K562 (cell line): ENCODE data around the gene HOXD12. TPM values are rescaled to one million over a fixed set of nuclear protein-coding genes. Genes with fewer than 3 reads are reported as not detected.

Experiments used
- BMI1 ChIP-seq: fragments of 150-350 bp; IDR thresholded peaks from 2 replicates; pipeline ENCODE4 v1.6.1; 2014; ENCODE audit warnings: low read length
- CAMTA2 ChIP-seq: fragments of 250-450 bp; sonication (Bioruptor Pico); conservative IDR thresholded peaks from 2 replicates; pipeline ENCODE4 v1.5.1; 2022
- CREM ChIP-seq: IDR thresholded peaks from 2 replicates; pipeline ENCODE4 v1.6.1; 2014; ENCODE audit warnings: antibody characterized with exemption, low read depth
- FOXJ3 ChIP-seq: sonication (generic); formaldehyde crosslinking; IDR thresholded peaks from 2 replicates; pipeline ENCODE4 v1.4.0; 2020; ENCODE audit warnings: mild to moderate bottlenecking, missing genetic modification reagents
- HNRNPL ChIP-seq: fragments of 200-400 bp; formaldehyde crosslinking; IDR thresholded peaks from 2 replicates; pipeline ENCODE4 v1.6.1; 2017; ENCODE audit warnings: low read depth, mild to moderate bottlenecking, low read length
- MTF1 ChIP-seq: fragments of 250-450 bp; sonication (Bioruptor Pico); IDR thresholded peaks from 2 replicates; pipeline ENCODE4 v1.9.0; 2021; ENCODE audit warnings: moderate library complexity, mild to moderate bottlenecking, inconsistent platforms, borderline replicate concordance
- RAD21 ChIP-seq, 2 experiments: fragments of 250-450 bp in 1 of 2; fragments of 450-650 bp in 1 of 2; sonication (Bioruptor Pico) in 1 of 2; formaldehyde crosslinking in 1 of 2; IDR thresholded peaks in 1 of 2; conservative IDR thresholded peaks in 1 of 2; 2 replicates each; pipeline versions ENCODE4 v1.4.0 to v1.8.0; 2020 to 2022; ENCODE audit warnings: mild to moderate bottlenecking in 2 of 2, moderate library complexity in 1 of 2
- TEAD1 ChIP-seq, 2 experiments: fragments of 450-650 bp in 1 of 2; sonication (generic) in 1 of 2; formaldehyde crosslinking; IDR thresholded peaks; 2 replicates each; pipeline versions ENCODE4 v1.4.0 to v1.8.0; 2020 to 2022; ENCODE audit warnings: mild to moderate bottlenecking in 2 of 2, missing genetic modification reagents in 1 of 2
- polyA plus RNA-seq, 8 experiments: library from polyadenylated mRNA; depleted of rRNA in 4 of 8; stranded (reverse) in 5 of 8; unstranded in 3 of 8; fragments of >200 nt; fragmentation: Nextera tagmentation in 2 of 8; fragmentation: Illumina TruSeq in 1 of 8; extraction: Ambion mirVana in 2 of 8; extraction: Trizol in 1 of 8; gene quantifications; 2 replicates each; pipeline versions ENCODE4 v1.2.1 to v1.2.3, GENCODE V29; 2011 to 2014; ENCODE audit warnings: inconsistent platforms in 1 of 8, missing spikeins in 1 of 8
- total RNA-seq, 7 experiments: library from RNA; depleted of rRNA in 6 of 7; stranded (reverse); fragments of >200 nt in 6 of 7; fragmentation: Illumina TruSeq in 2 of 7; extraction: Trizol in 2 of 7; gene quantifications; 2 replicates each; pipeline versions ENCODE4 v1.2.1 to v1.2.3, GENCODE V29; 2011 to 2021; ENCODE audit warnings: low replicate concordance in 1 of 7
- TF ChIP-seq, protein P1 (sequence below): fragments of 200-800 bp; sonication (Bioruptor generic); IDR thresholded peaks from 2 replicates; pipeline ENCODE4 v1.6.1; 2017; ENCODE audit warnings: missing genetic modification characterization, missing compliant biosample characterization
- TF ChIP-seq, protein P2 (sequence below): fragments of 250-450 bp; sonication (Bioruptor Pico); IDR thresholded peaks from 2 replicates; pipeline ENCODE4 v1.8.0; 2022; ENCODE audit warnings: moderate library complexity, mild to moderate bottlenecking, inconsistent platforms
- TF ChIP-seq, protein P3 (sequence below): IDR thresholded peaks from 2 replicates; pipeline ENCODE4 v1.6.1; 2011; ENCODE audit warnings: borderline replicate concordance, low read depth, mild to moderate bottlenecking, moderate library complexity, low read length; ENCODE audit not compliant: insufficient read depth, poor library complexity, severe bottlenecking
- TF ChIP-seq, protein P4 (sequence below): sonication (generic); formaldehyde crosslinking; IDR thresholded peaks from 2 replicates; pipeline ENCODE4 v1.8.0; 2022; ENCODE audit warnings: mild to moderate bottlenecking, missing genetic modification reagents, borderline replicate concordance
- TF ChIP-seq, protein P5 (sequence below), 2 experiments: fragments of 150-350 bp in 1 of 2; IDR thresholded peaks; 2 replicates each; pipeline ENCODE4 v1.6.1; 2012 to 2016; ENCODE audit warnings: low read depth in 2 of 2, low read length in 2 of 2, mild to moderate bottlenecking in 1 of 2, moderate library complexity in 1 of 2
- TF ChIP-seq, protein P6 (sequence below), 2 experiments: fragments of 450-650 bp; conservative IDR thresholded peaks; 2 replicates each; pipeline ENCODE4 v1.6.1; 2017; ENCODE audit warnings: mild to moderate bottlenecking in 2 of 2, moderate library complexity in 2 of 2

Gene HOXD12
- total and polyA plus RNA-seq, 9 of the 15 experiments (the other 6 are each of a cell fraction or from before 2014, with no cell fraction given): not detected

DNA sequence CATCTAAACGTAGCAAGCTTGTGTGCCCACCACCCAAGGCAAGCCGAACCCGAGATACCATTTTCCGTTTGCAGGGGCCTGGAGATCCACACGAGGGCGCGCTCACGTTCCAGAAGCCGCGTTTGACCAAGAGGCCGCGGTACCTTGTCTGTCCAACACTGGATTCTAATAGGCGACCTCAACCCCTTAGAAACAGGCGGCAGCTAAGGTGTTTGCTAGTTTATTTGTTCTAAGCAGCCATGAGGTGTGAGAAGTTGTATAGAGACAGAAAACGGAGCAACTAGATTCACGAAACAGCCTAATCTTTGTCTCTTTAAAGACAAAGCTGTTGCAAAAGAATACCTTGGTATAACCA is 11.7 kb downstream of the HOXD12 start (continued):
- TF ChIP-seq, protein P1, sequence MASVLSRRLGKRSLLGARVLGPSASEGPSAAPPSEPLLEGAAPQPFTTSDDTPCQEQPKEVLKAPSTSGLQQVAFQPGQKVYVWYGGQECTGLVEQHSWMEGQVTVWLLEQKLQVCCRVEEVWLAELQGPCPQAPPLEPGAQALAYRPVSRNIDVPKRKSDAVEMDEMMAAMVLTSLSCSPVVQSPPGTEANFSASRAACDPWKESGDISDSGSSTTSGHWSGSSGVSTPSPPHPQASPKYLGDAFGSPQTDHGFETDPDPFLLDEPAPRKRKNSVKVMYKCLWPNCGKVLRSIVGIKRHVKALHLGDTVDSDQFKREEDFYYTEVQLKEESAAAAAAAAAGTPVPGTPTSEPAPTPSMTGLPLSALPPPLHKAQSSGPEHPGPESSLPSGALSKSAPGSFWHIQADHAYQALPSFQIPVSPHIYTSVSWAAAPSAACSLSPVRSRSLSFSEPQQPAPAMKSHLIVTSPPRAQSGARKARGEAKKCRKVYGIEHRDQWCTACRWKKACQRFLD (CRISPR knock-in tag): no peak
- no peak for TF ChIP-seq MTF1 (CRISPR knock-in tag)
- TF ChIP-seq TEAD1 (CRISPR knock-in tag; IDR thresholded peaks at IDR 0.05): 0 out of 4 replicates have a peak, but pooled peaks of 1 of the 2 experiments have one; percentile 11
- no peak for TF ChIP-seq FOXJ3 (CRISPR knock-in tag)
- TF ChIP-seq BMI1: peak; percentile 38; the same call in 1 of the 2 replicates
- no peak for TF ChIP-seq HNRNPL
- TF ChIP-seq CREM: no peak
- peak; percentile 37 to 63 for TF ChIP-seq RAD21 (CRISPR knock-in tag; conservative IDR thresholded peaks at IDR 0.05 in 1 of 2, IDR thresholded peaks at IDR 0.05 in 1 of 2)
- TF ChIP-seq, protein P2, sequence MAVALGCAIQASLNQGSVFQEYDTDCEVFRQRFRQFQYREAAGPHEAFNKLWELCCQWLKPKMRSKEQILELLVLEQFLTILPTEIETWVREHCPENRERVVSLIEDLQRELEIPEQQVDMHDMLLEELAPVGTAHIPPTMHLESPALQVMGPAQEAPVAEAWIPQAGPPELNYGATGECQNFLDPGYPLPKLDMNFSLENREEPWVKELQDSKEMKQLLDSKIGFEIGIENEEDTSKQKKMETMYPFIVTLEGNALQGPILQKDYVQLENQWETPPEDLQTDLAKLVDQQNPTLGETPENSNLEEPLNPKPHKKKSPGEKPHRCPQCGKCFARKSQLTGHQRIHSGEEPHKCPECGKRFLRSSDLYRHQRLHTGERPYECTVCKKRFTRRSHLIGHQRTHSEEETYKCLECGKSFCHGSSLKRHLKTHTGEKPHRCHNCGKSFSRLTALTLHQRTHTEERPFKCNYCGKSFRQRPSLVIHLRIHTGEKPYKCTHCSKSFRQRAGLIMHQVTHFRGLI (CRISPR knock-in tag): no peak
- TF ChIP-seq, protein P3, sequence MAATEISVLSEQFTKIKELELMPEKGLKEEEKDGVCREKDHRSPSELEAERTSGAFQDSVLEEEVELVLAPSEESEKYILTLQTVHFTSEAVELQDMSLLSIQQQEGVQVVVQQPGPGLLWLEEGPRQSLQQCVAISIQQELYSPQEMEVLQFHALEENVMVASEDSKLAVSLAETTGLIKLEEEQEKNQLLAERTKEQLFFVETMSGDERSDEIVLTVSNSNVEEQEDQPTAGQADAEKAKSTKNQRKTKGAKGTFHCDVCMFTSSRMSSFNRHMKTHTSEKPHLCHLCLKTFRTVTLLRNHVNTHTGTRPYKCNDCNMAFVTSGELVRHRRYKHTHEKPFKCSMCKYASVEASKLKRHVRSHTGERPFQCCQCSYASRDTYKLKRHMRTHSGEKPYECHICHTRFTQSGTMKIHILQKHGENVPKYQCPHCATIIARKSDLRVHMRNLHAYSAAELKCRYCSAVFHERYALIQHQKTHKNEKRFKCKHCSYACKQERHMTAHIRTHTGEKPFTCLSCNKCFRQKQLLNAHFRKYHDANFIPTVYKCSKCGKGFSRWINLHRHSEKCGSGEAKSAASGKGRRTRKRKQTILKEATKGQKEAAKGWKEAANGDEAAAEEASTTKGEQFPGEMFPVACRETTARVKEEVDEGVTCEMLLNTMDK: peak; percentile 81
- TF ChIP-seq, protein P4, sequence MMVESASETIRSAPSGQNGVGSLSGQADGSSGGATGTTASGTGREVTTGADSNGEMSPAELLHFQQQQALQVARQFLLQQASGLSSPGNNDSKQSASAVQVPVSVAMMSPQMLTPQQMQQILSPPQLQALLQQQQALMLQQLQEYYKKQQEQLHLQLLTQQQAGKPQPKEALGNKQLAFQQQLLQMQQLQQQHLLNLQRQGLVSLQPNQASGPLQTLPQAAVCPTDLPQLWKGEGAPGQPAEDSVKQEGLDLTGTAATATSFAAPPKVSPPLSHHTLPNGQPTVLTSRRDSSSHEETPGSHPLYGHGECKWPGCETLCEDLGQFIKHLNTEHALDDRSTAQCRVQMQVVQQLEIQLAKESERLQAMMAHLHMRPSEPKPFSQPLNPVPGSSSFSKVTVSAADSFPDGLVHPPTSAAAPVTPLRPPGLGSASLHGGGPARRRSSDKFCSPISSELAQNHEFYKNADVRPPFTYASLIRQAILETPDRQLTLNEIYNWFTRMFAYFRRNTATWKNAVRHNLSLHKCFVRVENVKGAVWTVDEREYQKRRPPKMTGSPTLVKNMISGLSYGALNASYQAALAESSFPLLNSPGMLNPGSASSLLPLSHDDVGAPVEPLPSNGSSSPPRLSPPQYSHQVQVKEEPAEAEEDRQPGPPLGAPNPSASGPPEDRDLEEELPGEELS (CRISPR knock-in tag): no peak
- TF ChIP-seq CAMTA2 (CRISPR knock-in tag): no peak
- TF ChIP-seq, protein P5, sequence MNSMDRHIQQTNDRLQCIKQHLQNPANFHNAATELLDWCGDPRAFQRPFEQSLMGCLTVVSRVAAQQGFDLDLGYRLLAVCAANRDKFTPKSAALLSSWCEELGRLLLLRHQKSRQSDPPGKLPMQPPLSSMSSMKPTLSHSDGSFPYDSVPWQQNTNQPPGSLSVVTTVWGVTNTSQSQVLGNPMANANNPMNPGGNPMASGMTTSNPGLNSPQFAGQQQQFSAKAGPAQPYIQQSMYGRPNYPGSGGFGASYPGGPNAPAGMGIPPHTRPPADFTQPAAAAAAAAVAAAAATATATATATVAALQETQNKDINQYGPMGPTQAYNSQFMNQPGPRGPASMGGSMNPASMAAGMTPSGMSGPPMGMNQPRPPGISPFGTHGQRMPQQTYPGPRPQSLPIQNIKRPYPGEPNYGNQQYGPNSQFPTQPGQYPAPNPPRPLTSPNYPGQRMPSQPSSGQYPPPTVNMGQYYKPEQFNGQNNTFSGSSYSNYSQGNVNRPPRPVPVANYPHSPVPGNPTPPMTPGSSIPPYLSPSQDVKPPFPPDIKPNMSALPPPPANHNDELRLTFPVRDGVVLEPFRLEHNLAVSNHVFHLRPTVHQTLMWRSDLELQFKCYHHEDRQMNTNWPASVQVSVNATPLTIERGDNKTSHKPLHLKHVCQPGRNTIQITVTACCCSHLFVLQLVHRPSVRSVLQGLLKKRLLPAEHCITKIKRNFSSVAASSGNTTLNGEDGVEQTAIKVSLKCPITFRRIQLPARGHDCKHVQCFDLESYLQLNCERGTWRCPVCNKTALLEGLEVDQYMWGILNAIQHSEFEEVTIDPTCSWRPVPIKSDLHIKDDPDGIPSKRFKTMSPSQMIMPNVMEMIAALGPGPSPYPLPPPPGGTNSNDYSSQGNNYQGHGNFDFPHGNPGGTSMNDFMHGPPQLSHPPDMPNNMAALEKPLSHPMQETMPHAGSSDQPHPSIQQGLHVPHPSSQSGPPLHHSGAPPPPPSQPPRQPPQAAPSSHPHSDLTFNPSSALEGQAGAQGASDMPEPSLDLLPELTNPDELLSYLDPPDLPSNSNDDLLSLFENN (IDR thresholded peaks at IDR 0.05; ENCODE audit: low read depth in 2 of 2, low read length in 2 of 2): no peak
- TF ChIP-seq, protein P6, sequence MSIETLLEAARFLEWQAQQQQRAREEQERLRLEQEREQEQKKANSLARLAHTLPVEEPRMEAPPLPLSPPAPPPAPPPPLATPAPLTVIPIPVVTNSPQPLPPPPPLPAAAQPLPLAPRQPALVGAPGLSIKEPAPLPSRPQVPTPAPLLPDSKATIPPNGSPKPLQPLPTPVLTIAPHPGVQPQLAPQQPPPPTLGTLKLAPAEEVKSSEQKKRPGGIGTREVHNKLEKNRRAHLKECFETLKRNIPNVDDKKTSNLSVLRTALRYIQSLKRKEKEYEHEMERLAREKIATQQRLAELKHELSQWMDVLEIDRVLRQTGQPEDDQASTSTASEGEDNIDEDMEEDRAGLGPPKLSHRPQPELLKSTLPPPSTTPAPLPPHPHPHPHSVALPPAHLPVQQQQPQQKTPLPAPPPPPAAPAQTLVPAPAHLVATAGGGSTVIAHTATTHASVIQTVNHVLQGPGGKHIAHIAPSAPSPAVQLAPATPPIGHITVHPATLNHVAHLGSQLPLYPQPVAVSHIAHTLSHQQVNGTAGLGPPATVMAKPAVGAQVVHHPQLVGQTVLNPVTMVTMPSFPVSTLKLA (conservative IDR thresholded peaks at IDR 0.05): no peak
